ENCODE data around the gene HEPACAM2.

Gene HEPACAM2

DNA sequence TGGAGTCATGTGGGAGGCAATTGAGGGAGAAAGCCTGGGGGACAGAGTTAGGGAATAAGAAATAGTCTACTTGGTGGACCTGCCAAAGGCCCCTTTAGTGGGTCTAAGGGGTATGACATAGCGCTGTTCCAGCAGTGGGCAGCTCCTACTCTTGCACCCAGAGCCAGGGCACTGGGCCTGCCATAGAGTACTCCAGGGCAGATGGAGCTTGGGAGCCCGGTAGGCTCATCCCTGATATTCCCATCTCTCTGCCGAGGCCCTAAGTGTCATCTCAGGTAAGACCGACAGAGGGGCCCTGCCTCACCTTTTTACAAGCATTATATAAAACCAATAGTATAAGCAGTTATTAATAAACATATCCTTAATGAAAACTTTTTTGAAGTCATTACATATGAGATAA is 87.7 kb downstream of the HEPACAM2 start:
- no peak for DNase-seq (ENCODE audit: low read depth)
- H3K4me3 ChIP-seq (ENCODE audit: control insufficient read depth, low read depth, low read length), result no peak overlapping the region
- TF ChIP-seq, protein P1, sequence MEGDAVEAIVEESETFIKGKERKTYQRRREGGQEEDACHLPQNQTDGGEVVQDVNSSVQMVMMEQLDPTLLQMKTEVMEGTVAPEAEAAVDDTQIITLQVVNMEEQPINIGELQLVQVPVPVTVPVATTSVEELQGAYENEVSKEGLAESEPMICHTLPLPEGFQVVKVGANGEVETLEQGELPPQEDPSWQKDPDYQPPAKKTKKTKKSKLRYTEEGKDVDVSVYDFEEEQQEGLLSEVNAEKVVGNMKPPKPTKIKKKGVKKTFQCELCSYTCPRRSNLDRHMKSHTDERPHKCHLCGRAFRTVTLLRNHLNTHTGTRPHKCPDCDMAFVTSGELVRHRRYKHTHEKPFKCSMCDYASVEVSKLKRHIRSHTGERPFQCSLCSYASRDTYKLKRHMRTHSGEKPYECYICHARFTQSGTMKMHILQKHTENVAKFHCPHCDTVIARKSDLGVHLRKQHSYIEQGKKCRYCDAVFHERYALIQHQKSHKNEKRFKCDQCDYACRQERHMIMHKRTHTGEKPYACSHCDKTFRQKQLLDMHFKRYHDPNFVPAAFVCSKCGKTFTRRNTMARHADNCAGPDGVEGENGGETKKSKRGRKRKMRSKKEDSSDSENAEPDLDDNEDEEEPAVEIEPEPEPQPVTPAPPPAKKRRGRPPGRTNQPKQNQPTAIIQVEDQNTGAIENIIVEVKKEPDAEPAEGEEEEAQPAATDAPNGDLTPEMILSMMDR (conservative IDR thresholded peaks at IDR 0.05; ENCODE audit: control insufficient read depth, insufficient read depth, low read depth, low read length), result no peak
